NB4 (cell line): ENCODE measurements around the gene TEX51.

Source experiments
- DNase-seq: peaks from one replicate; pipeline ENCODE4 v3.0.0; 2010; ENCODE audit warnings: low read depth
- H3K4me3 ChIP-seq: one replicate; pipeline ENCODE4 v1.5.1; 2011; ENCODE audit warnings: mild to moderate bottlenecking, low read depth, low read length, moderate library complexity
- CTCF ChIP-seq: IDR thresholded peaks from one replicate; pipeline ENCODE4 v1.5.1; 2012; ENCODE audit warnings: low read depth, low read length
- MAX ChIP-seq: IDR thresholded peaks from 2 replicates; pipeline ENCODE4 v1.6.1; 2011; ENCODE audit warnings: low read depth, low read length
- MYC ChIP-seq: IDR thresholded peaks from 2 replicates; pipeline ENCODE4 v1.6.1; 2011; ENCODE audit warnings: low read depth, low read length
- POLR2A ChIP-seq: IDR thresholded peaks from 2 replicates; pipeline ENCODE4 v1.6.1; 2011; ENCODE audit warnings: mild to moderate bottlenecking; ENCODE audit not compliant: insufficient read length; ENCODE audit errors: extremely low read depth

Gene TEX51

GRCh38 chr2:126887506-126887905, 11.2 kb upstream of the TEX51 start:
- no peak for TF ChIP-seq MYC
- H3K4me3 ChIP-seq, result no peak overlapping the region
- DNase-seq, result no peak

GRCh38 chr2:126888046-126888445, 10.6 kb upstream of the TEX51 start:
- DNase-seq, result no peak
- TF ChIP-seq MAX (no peak), CTCF (no peak), MYC (no peak), POLR2A (no peak)
- no peak overlapping the region for H3K4me3 ChIP-seq

- TF ChIP-seq MYC (no peak), POLR2A (no peak), CTCF (no peak), MAX (no peak)
- DNase-seq, result no peak
- no peak overlapping the region for H3K4me3 ChIP-seq
These were observed 9.6 kb upstream of the TEX51 start for GRCh38 chr2:126889071-126889470.

- no peak overlapping the region for H3K4me3 ChIP-seq
- no peak for DNase-seq
- TF ChIP-seq POLR2A (no peak), MAX (no peak), MYC (no peak), CTCF (no peak)
These were observed 9.1 kb upstream of the TEX51 start for GRCh38 chr2:126889496-126890135.

- DNase-seq, result no peak
- H3K4me3 ChIP-seq, result no peak overlapping the region
- TF ChIP-seq MYC (no peak), CTCF (no peak), POLR2A (no peak), MAX (no peak)
These were observed 8.6 kb upstream of the TEX51 start for GRCh38 chr2:126890136-126890510.

- H3K4me3 ChIP-seq, result no peak overlapping the region
- TF ChIP-seq MYC (no peak), MAX (no peak), CTCF (no peak), POLR2A (no peak)
- no peak for DNase-seq
These were observed 7.9 kb upstream of the TEX51 start for GRCh38 chr2:126890551-126891450.
